Amniotic epithelial cell (primary cell): Measurements from ENCODE around the gene DZANK1.
"Not testable (repeated sequence)": the region's sequence is repeated elsewhere in the genome, so short reads cannot be mapped to it uniquely, and the experiment has no call there.

ENCODE experiments used
- DNase-seq: peaks from one replicate; pipeline ENCODE4 v3.0.0-alpha.2; 2010; ENCODE audit warnings: low read depth

The DZANK1 gene

DNA sequence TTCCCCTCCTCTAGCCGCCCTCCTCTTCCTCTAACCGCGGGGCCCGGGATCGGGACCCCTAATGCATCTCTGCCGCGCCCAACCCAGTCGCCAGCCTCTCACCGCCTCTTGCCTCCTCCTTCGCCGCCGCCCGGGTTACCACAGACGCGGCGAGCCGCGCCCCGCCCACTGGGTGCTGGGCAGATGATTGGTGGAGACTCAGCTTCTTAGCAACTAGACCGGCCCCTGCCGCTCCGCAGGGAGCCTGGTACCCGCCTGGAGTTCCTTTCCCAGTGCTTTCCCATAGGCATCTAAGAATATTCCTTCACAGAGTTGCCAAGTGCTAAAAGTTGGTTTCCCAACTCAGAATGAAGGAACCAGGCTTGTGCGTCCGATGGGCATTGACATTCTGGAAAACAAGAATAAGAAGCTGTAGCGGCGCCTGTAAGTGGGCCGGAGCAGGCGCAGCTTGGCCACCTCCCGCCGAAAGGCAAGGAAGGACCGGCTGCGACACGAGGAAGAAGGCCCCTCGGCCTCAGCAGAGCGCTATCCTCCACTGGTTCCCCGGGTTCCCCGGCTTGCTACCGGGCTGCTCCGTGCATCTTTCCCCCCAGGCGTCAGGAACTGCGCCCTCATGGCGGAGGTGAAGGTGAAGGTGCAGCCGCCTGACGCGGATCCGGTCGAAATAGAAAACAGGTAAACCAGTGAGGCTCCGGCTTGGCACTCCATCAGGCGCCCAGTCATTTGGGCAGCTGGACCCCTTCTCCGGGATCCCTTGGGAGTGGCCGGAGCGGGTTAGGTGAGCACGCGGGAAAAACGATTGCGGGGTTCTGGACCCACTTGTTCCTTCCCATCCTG, at the start of gene DZANK1, which contains the start of gene POLR3F:
Gene DZANK1, minus strand, starts transcription at position 137 of the 837 bp plus-strand sequence. CDS start 1,672 bp downstream, outside the sequence.
Gene POLR3F, plus strand, starts transcription at position 497 of the 837 bp plus-strand sequence. Its CDS starts 117 bp downstream, at position 614.
- peak; percentile 93 for DNase-seq

- no peak for DNase-seq
These were observed 49.1 kb upstream of the DZANK1 start for GRCh38 chr20:18515973-18516372.

DNA sequence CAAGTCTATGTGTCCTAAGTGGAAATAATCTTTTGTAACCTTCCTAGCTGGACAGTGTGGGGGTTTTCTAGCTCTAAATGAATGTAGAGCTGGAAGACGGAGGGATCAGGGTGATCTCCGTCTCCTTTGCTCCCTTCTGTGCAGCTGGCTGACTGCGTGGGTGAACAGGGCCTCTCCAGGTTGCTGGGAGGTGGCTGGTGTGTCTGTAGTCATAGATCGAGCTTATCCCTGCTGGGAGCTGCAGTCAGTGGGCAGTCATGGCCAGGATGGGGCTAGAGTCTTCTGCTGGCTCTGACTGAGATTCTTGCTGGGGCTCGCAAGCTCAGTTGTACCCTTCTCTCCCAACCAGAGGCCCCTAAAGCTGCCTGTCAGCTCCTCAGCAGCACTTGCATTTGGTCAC, 47.3 kb upstream of the DZANK1 start:
- no peak for DNase-seq

- no peak for DNase-seq
These were observed 46.4 kb upstream of the DZANK1 start for GRCh38 chr20:18513208-18513607.

DNA sequence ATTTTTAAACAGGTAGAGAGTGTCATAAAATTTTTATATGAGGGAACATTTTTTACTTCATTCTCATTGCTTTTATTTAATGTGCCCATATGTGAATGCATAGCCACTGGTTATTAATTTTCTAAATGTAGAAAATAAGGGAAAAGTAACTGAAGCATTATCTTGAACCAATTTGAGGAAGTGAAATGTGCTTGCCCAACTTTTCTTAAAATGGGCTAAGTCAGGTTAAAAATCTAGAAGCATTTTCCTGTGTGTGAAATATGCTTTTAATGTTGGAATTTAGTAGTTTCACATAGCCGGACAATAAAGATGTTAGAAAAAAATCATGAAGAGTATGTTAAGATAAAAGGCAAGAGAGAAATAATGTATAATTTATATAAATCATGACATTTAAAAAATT, 44.7 kb upstream of the DZANK1 start:
- no peak for DNase-seq

- DNase-seq, result peak; percentile 96
These were observed 40.7 kb upstream of the DZANK1 start, which contains the start of gene SEC23B for GRCh38 chr20:18507218-18508191. TSS of gene SEC23B (plus strand) at chr20:18507940. CDS start at chr20:18510836, 2,896 bp downstream.

- no peak for DNase-seq
These were observed 39.9 kb upstream of the DZANK1 start for GRCh38 chr20:18506744-18507143.

- peak; percentile 16 for DNase-seq
These were observed 37.7 kb upstream of the DZANK1 start for GRCh38 chr20:18504479-18505060.

GRCh38 chr20:18501672-18502071, 34.8 kb upstream of the DZANK1 start:
- DNase-seq, result not testable (repeated sequence)

DNA sequence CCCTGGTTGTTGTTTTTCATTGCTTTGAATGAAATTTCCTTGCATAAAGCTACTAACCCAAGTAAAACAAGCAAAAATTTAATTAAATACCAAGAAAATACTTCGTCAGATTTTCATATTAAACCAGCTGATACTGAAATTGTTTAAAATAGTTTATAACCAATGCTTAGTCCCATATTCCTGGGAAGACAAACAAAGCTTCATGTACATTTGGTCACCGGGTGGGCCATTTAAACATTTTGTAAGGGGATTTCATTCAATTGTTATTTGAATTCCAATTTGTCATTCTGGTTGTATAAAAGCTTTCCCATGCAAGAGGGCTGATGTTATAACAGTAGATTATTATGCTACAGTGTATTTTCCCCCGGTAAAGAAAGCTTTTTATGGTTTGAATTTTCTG, 30.8 kb upstream of the DZANK1 start:
- DNase-seq, result no peak

GRCh38 chr20:18496740-18497592, 30.1 kb upstream of the DZANK1 start, which contains the start of gene RBBP9:
TSS of gene RBBP9 (minus strand) at chr20:18497225. CDS start at chr20:18497167, 58 bp downstream.
- peak; percentile 76 for DNase-seq

DNA sequence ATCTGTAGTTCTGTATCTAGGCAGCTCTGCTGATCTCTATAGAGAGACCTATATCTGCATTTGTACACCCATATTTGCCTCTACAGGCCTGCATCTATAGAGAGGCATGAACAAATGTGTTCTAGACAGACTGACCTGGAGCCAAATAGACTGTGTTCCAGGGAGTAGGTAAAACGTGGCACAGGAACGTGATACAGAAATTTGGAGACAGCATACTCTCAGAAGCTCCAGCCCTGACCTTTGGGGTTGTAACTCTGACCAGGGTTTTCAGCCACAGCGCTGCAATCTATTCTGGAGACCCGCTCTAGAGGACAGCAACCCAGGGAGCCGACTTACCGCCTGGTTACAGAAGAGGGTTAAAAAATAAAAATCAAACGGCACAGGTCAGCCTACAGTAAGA, 29.2 kb upstream of the DZANK1 start:
- DNase-seq, result no peak

- DNase-seq, result no peak
These were observed 21.5 kb upstream of the DZANK1 start for GRCh38 chr20:18488301-18488700.

DNA sequence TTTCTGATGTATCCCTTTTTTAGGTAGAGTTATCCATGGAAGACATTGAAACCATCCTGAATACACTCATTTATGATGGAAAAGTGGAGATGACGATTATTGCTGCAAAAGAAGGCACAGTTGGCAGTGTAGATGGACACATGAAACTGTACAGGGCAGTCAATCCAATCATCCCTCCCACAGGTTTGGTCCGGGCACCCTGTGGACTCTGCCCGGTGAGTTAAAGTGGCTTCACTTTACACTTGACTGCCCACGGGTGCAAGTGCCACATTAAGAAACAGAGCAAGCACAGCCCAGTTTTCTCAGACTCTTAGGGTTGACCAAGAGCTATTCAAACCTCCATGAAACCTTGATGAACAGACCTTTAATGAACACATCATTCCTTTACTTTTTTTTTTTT, 14.8 kb upstream of the DZANK1 start:
- no peak for DNase-seq

GRCh38 chr20:18477821-18478220, 11.0 kb upstream of the DZANK1 start:
- no peak for DNase-seq

DNA sequence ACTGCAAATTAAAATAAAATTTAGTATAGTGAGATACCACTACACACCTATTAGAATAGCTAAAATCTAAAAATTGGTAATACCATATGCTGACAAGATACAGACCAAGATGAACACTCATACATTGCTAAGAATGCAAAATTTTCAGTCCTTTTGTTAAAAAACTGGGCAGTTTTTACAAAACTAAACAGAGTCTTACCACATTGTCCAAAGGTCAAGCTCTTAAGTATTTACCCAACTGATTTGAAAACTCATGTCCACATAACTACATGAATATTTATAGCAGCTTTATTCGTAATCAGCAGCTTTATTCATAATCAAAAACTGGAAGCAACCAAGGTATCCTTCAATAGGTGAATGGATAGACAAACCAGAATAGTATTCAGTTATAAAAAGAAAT, 10.4 kb upstream of the DZANK1 start:
- no peak for DNase-seq

- DNase-seq, result no peak
These were observed 296 bp downstream of the DZANK1 start for GRCh38 chr20:18466574-18466893.

DNA sequence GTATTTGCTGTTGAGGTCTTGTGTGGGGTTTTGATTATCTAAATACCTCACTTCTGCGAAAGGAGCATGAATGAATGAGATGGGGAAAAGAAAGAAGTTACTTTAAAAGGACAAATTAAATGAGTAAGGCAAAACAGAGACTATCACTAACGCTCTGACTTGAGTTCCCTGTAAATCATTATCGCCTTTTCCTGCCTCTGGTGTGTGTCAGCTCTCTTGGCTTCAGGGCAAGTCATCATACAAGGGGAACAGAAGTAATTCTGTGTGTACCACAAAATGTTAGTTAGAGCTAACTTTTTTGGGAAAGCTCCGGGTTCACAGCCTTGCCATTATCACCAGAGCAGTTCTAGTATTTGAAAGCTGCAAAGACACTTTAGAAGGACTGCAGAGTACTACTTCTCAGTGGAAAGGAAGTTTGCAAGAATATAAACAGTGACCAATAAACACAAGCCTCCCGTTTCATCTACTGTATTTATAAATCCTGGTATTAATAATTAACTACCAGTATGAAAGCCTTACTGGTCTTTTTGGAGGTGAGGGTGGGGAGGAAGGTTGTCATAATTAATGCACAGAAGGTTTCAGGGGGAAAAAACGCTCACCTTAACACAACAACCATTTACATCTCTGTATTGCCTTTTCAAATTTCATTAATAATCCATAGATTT, 1.2 kb downstream of the DZANK1 start:
- DNase-seq, result no peak

- DNase-seq, result no peak
These were observed 10.2 kb downstream of the DZANK1 start for GRCh38 chr20:18456600-18456999.

DNA sequence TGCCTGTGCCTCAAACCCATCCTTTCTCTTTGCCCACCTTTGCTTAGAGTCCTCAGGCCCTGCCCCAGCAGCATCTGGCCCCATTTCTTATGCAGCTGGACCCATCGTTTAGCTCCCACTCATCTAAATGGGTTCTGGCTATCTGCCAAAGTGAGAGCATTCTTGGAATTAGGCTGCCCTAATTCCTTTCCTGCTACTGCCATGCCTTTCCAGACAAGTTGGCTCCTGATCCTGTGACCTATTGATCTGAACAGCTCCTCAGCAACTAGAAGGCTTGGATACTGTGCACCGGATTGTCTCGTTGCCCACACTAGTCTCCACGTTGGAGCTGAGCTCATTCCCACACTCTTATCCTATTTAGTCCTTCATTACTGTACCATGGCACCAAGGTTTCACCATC, 22.9 kb downstream of the DZANK1 start:
- peak; percentile 12 for DNase-seq

- no peak for DNase-seq
These were observed 26.4 kb downstream of the DZANK1 start for GRCh38 chr20:18440403-18440802.
